ENCODE measurements around the gene PCBD1.
"Not testable (repeated sequence)": the region's sequence is repeated elsewhere in the genome, so short reads cannot be mapped to it uniquely, and the experiment has no call there.

The PCBD1 gene
- 4.2 to 9.6 reads per million in 2 experiments for total RNA-seq

GRCh38 chr10:70887804-70888800, at the start of gene PCBD1:
TSS of gene PCBD1 (minus strand) at chr10:70888565. CDS start at chr10:70888533, 32 bp downstream.
- peak; percentile 55 for DNase-seq (ENCODE audit: low read depth)

DNA sequence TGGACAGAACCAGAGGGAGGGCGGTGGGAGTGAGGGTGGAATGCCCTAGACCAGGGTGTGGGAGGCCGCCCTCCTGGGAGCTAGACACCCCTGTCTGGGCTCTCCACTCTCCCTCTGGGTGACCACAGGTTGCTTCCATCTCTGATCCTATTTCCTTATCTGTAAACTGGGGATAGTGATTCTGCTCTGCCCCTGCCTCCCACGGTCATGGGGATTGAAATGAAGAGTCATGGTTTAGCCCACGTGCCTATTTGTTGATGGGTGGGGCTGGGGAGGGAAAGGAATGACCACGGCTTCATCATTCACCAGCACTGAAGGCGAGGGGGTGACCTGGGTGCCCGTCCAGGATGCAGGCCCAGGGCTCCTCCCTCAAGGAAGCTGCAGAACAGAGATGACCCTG, 49.3 kb upstream of the PCBD1 start:
- no peak for DNase-seq (ENCODE audit: low read depth)

DNA sequence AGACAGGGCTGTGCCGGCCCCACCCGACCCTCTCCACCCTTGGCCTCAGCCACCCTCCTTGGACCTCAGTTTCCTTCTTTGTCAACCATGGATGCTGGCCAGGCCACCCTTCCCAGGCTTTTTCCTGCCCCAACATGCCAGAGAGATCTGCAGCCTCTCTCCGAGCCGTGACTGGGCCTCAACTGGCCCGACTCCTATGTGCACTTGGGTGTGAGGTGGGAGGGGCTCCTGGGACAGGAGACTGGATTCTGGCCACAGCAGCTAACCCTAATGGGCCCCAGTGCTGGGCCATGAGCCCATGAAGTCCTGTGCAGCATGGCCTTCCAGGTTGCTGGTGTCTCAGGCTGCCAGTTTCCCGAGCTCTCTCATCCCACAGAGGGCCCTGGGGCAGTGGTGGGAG, 47.7 kb upstream of the PCBD1 start:
- DNase-seq (ENCODE audit: low read depth), result no peak

DNA sequence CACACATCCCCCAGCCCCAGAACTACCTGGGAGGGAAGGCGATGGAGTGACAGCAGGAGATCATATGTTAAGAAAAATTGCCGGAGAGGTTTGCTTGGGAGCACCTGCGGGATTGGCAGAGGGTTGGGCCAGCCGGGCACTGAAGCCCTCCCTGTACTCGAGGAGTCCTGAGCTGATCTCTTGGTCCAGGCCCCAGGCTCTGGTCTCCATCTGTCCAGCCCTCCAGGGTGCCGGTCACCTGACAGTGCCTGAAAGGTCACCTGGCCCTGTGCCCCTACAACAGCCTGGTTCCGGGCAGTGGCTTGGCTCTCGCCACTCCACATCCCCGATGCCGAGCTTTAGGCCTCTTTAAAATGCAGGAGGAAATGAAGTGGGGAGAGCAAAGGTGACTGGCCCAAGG, 47.3 kb upstream of the PCBD1 start:
- DNase-seq (ENCODE audit: low read depth), result no peak

DNA sequence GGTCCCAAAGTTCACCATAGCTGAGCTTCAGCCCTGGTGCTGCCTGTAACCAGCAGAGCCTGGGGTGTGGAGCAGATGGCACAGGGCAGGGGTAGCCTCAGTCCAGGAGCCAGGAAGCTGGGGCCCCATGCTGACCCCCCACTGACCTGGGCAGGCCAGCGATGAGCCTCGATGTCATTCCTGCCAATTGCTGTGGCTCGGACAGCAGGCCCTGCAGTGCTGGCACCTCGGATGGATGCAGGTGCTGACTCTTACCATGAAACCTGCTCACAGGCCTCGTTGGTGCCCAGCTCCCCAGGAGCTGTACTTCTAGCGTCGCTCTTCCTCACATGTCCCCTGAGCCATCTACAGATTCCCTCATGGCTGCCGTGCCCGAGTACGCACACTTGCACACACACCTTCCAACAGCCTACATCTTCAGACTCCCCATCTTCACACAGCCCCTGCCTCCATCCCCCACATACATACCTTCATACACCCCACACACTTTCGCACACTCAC, 46.8 kb upstream of the PCBD1 start:
- no peak for DNase-seq (ENCODE audit: low read depth)

GRCh38 chr10:70934701-70935100, 46.3 kb upstream of the PCBD1 start:
- no peak for DNase-seq (ENCODE audit: low read depth)

GRCh38 chr10:70932392-70933196, 44.2 kb upstream of the PCBD1 start:
- no peak for DNase-seq (ENCODE audit: low read depth)

DNA sequence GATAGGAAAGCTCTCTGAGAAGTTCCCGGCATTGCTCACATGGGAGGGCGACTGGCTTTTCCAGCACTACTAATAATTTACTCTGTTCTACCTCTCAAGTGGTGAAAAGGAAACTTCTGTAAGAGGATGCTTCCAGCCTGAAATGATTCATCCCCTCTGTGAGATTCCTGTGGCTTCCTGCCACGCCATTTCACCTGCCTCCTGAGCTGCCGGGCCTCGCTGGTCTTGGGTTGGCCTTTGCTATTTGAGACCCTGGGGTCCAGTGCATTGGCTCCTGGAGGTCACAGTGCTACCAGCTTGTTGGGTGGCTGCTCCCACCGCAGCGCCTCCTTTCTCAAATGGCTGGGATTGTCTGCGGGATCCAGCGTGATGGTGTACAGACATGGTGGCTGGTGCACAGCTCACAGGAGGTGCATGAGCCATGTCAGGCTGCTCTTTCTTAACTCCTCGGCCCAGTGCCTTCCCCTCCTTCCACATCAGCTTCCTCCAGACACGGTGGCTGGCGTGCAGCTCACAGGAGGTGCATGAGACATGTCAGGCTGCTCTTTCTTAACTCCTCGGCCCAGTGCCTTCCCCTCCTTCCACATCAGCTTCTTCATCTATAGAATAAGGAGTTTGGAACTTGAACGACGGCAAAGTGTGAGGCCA, 42.9 kb upstream of the PCBD1 start:
- no peak for DNase-seq (ENCODE audit: low read depth)

DNA sequence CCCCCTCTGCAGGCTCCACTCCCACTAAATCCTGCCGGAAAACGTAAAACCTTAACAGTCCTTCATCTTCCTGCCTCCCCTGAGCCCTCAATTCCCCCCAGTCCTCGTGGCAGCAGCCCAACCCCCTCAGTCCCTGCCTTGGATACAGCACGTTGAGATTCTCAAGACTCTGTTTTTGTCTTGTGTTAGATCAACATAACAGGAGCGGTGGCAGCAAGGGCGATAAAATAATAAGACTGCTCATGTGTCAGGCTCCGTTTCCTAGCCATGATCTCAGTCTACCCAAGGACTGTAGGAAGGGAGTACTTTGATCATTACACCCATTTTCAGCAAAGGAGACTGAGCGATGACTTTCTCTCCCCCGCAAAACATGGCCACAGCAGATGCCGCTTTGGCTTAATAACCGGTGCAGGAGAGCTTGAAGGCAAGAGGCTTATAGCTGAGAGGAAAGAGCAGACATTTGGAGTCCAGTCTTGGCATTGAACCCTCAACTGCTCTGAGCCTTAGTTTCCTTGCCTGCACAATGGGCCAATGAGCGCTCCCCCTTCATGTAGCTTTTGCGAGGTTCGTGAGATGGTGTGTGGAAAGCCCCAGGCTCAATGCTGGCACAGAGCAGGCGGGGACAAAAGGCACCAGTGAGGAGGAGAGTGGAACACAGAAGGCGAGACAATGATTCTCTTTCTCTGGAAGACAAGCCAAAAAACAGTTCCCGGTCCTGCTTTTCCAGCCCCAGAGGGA, 42.1 kb upstream of the PCBD1 start:
- DNase-seq (ENCODE audit: low read depth), result no peak

DNA sequence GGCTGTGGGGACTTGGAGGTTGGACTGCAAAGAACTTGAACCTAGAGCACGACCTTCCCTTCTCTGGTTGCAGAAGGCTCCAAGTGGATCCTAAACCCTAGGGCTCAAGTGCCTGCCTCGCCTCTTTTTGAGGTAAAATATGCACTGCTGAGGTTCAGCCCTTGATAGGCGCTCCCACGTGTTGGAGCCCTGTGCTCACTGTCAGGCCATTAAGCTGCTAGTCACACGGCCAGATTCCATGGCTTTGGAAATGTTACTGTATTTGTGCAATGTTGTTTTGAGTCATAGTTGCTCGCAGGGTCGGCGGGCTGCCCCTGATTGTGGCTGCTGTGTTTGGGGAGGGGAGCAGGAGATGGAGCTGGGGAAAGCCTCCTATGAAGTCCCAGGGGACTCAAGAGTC, 39.8 kb upstream of the PCBD1 start:
- DNase-seq (ENCODE audit: low read depth), result no peak

DNA sequence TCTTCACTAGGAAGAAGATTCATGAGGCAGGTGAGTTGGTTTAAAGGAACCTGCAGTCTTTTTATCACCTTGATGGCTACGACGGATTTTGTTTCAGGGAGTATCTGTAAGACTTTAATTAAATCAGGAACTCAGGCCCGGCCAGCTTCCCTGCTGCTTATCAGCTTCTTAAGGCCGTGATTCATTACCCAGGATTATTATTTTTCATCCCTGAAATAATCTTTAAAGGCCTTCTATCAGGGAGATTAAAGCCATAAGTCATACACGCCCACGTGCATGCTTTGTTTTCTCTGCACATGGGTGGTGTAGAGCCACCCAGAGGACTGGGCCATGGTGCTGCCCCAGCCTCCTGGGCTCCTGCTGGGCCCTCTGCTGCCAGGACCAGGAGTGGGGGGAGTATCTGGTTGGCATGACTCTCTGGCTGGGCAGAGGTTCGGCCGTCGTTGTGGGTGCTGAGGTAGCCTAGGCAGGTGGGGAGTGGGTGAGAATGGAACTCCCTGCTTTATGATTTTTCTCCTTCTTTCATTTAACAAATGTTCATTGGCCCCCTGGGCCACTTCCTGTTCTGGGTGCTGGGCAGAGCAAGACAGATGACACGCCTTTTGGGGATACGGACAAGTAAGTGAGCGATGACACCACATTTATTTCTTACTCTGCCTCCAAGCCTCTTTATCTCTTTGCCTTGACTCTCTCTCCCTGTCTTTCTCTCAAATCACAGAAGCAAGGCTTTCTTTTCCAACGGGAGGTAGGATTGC, 39.0 kb upstream of the PCBD1 start:
- DNase-seq (ENCODE audit: low read depth), result no peak

DNA sequence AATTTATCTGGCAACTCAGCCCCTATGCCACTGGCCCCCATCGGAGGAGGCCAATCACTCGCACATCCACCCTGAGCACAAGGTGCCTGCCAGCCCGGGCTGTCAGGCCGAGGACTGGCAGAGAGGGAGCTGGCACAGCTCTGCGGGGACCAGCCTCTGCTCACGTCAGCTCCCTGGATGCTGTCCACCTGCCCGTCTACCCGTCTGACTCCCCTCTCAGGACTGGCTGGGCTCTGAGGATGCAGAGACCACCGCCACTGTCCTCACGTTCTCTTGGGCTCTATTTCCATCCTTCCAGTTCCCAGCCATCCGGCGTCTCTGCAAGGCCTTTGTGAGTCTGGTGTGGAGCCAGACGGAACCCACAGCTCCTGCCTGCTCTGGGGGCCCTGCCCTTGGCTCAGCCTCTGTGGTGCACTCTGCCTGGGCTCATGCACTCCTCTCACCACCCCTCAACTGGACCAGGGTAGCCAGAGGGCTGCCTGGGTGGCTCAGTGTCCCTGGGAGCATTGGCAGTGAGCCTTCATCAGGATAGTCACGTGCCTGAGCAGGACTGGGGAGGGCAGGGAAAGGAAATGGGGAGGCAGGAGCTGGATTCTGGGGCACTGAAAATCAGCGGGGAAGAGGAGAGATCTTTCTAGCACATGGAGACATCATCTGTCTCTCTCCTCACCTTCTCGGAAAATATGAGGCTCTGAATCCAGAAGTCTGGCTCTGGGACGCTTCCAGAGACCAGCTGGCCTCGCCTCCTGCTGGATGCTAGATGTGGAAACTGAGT, 38.0 kb upstream of the PCBD1 start:
- DNase-seq (ENCODE audit: low read depth), result no peak

DNA sequence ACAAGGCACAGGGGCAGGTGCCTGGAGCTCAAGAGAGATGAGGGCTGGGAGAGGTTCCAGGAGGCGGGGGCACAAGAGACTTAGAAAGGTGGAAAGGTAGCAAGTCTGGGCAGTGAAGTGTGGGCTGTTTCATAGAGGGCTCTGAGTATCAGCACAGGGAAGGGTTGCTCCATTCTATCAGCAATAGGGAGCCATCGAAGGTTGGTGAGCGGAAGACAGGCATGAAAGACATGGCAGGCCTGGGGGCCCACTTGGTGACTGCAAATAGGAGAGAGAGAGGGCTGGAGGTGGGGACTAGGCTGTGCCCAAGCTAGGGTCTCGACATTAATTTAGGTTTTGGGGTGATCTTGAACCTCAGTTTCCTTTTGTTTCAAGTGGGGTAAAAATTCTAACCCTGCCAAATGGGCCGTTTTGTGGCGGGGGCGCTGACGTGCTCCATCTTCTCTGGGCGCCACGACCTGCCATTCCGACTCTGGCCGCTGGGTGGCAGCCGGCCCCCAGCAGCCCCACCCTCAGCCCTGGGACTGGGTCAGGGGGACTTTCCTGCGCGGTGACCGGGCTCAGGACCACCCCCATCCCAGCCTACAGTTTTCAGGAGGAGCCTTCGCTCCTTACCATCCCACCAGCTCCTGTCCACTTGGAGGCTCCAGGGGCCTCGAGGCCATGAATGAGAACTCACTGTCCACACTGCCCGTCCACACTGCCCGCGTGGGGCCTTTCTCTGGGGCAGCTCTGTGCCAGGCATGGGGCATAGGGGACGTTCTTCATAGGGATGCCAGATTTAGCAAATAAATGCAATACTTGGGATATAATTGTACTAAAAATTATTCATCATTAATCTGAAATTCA, 37.2 kb upstream of the PCBD1 start:
- peak; percentile 22 for DNase-seq (ENCODE audit: low read depth)

GRCh38 chr10:70923696-70924095, 35.3 kb upstream of the PCBD1 start:
- DNase-seq (ENCODE audit: low read depth), result no peak

DNA sequence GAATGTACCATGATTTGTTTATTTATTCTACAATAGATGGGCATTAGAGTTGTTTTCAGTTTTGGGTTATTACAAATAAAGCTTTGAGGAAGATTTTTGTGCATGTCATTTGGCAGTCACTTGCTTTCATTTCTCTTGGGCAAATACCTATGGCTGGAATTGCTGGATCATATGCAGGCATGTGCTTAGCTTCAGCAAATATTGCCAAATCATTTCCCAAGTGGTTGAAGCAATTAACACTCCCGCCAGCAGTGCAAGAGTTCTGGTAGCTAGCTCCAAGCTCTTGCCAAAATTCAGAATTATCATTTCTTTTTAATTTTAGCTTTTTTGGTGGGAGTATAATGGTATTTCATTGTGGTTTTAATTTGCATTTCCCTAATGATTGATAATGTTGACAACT, 32.9 kb upstream of the PCBD1 start:
- DNase-seq (ENCODE audit: low read depth), result no peak

DNA sequence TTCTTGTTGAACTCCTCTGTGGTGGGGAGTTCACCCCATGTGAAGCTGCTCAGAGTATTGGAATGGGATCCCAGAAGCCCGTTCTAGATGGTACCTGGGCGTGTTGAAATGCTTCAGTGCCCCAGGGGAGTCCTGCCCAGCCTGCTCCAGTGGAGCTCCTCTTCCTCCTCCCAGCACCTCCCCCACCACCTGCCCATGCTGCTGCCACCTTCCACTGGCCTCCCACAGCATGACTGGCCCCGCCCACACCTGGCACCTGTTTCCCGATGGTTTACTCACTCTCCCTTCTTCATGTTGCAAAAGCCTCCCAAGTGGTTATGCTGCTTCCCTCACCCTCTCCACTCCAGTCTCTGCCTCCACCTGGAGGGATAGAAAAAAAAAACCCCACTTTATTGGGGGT, 32.2 kb upstream of the PCBD1 start:
- DNase-seq (ENCODE audit: low read depth), result no peak

GRCh38 chr10:70919906-70920305, 31.5 kb upstream of the PCBD1 start:
- not testable (repeated sequence) for DNase-seq (ENCODE audit: low read depth)

- DNase-seq (ENCODE audit: low read depth), result no peak
These were observed 30.6 kb upstream of the PCBD1 start for GRCh38 chr10:70918851-70919530.
